Neural crest cell (in vitro differentiated cells): ENCODE measurements around the gene SYPL2. TPM values are rescaled to one million over a fixed set of nuclear protein-coding genes. Genes with fewer than 3 reads are reported as not detected.
A peak's percentile ranks its signal among the peaks of the same experiment; 100 is the strongest.

Experiments used
- DNase-seq: peaks from one replicate; pipeline ENCODE4 v3.0.0; 2021; ENCODE audit warnings: low read depth, mixed read lengths, low spot score
- H3K27ac Mint-ChIP-seq: one replicate; pipeline ENCODE4 v1.8.0; 2021; ENCODE audit warnings: mild to moderate bottlenecking, mixed read lengths; ENCODE audit not compliant: unreplicated experiment
- H3K27me3 Mint-ChIP-seq: 2 replicates; pipeline ENCODE4 v1.8.0; 2021; ENCODE audit warnings: low read depth, mild to moderate bottlenecking, mixed read lengths
- H3K36me3 Mint-ChIP-seq: 2 replicates; pipeline ENCODE4 v1.8.0; 2021; ENCODE audit warnings: low read depth, mild to moderate bottlenecking, mixed read lengths
- H3K4me1 Mint-ChIP-seq: 2 replicates; pipeline ENCODE4 v1.8.0; 2021; ENCODE audit warnings: mixed read lengths
- H3K4me3 Mint-ChIP-seq: one replicate; pipeline ENCODE4 v1.8.0; 2021; ENCODE audit warnings: mild to moderate bottlenecking, mixed read lengths
- H3K9me3 Mint-ChIP-seq: 2 replicates; pipeline ENCODE4 v1.8.0; 2021; ENCODE audit warnings: mixed read lengths
- total RNA-seq: library from RNA; stranded (reverse); gene quantifications from 2 replicates; pipeline ENCODE4 v1.2.1, GENCODE V29; 2021
- TF ChIP-seq, protein P1 (sequence below): fragments of 200-600 bp; sonication (generic); conservative IDR thresholded peaks from 2 replicates; pipeline ENCODE4 v1.5.0; 2021; ENCODE audit warnings: antibody characterized with exemption, mild to moderate bottlenecking

Gene SYPL2
- total RNA-seq, 1 donor from 2014 or later: 0.47 TPM

DNA sequence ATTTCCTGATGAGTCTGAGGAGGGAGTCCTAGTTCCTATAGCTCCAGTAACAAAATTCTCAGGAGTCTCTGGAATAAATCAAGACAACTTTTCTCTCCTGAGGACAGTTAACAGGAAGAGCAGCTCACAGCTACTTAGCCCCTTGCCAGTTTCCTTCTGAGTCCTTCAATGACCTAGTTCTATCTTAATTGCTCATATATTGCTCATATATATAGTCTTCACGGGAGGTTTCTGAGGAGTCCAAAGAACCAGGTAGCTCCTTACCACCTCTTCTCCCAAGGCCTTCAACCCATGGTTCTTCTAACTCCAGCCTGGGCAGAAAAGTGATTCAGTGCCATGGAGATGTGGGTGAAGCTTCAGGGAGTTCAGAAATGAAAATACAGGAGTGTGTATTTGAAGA lies 38.6 kb downstream of the SYPL2 start:
- peaks cover 22% of the 10 kb centered on the region for H3K4me1 Mint-ChIP-seq
- no peaks in the 10 kb centered on the region for H3K9me3 Mint-ChIP-seq
- H3K27ac Mint-ChIP-seq: no peak overlapping the region
- TF ChIP-seq, protein P1, sequence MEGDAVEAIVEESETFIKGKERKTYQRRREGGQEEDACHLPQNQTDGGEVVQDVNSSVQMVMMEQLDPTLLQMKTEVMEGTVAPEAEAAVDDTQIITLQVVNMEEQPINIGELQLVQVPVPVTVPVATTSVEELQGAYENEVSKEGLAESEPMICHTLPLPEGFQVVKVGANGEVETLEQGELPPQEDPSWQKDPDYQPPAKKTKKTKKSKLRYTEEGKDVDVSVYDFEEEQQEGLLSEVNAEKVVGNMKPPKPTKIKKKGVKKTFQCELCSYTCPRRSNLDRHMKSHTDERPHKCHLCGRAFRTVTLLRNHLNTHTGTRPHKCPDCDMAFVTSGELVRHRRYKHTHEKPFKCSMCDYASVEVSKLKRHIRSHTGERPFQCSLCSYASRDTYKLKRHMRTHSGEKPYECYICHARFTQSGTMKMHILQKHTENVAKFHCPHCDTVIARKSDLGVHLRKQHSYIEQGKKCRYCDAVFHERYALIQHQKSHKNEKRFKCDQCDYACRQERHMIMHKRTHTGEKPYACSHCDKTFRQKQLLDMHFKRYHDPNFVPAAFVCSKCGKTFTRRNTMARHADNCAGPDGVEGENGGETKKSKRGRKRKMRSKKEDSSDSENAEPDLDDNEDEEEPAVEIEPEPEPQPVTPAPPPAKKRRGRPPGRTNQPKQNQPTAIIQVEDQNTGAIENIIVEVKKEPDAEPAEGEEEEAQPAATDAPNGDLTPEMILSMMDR: no peak
- no peak for DNase-seq
- H3K27me3 Mint-ChIP-seq: peaks cover 5% of the 10 kb centered on the region
- H3K36me3 Mint-ChIP-seq: no peaks in the 10 kb centered on the region
- no peak overlapping the region for H3K4me3 Mint-ChIP-seq

DNA sequence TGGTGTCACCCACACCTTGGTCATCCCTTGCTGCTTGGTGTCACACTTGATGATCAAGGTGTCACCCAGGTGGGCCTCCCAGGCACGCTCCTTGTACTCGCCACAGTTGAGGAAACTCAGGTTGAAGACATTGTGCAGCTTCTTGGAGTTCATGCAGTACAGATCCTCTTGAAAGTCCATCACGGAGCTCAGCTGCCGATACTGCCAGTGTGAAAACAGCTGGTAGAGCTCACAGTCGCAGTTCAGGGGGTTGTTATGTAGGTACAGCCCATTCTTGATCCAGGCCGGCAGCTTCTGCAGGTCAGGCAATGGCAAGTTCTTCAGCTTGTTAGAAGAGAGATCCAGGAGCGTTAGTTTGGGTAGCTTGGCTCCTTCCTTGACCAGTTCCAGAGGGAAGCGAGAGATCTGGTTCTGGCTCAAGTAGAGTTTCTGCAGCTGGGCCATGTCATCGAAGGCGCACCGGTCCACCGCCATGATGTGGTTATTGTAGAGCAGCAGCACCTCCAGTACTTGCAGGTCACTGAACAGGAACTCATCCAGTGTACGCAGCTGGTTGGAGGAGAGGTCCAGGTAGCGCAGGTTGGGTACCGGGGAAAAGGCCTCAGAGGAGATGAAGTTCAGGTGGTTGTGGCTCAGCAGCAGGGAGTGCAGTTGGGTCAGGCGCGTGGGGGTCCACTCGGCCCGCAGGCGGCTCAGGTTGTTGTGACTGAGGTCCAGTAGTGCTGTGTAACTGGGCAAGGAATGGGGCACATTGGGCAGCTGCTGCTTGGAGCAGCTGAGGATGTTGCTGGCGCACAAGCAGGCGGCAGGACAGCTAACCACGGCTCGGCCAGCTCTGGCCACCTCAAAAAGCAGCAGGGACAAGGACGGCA lies 41.9 kb downstream of the SYPL2 start:
- Mint-ChIP-seq H3K4me3 (peak overlapping the region; percentile 88), H3K27ac (no peak overlapping the region), H3K36me3 (no peaks in the 10 kb centered on the region), H3K4me1 (peaks cover 20% of the 10 kb centered on the region), H3K27me3 (peaks cover 27% of the 10 kb centered on the region), H3K9me3 (no peaks in the 10 kb centered on the region)
- no peak for DNase-seq
- TF ChIP-seq, protein P1: no peak

- peak overlapping the region; percentile 88 for H3K4me3 Mint-ChIP-seq
- no peak overlapping the region for H3K27ac Mint-ChIP-seq
- DNase-seq: no peak
- no peaks in the 10 kb centered on the region for H3K36me3 Mint-ChIP-seq
- H3K27me3 Mint-ChIP-seq: peaks cover 30% of the 10 kb centered on the region
- TF ChIP-seq, protein P1: no peak
- H3K4me1 Mint-ChIP-seq: peaks cover 20% of the 10 kb centered on the region
- no peaks in the 10 kb centered on the region for H3K9me3 Mint-ChIP-seq
Measured at GRCh38 chr1:109508873-109509175, 42.5 kb downstream of the SYPL2 start.

- TF ChIP-seq, protein P1: no peak
- Mint-ChIP-seq H3K36me3 (no peaks in the 10 kb centered on the region), H3K4me3 (peak within 1 kb of the TSS; percentile 88), H3K27me3 (peaks cover 30% of the 10 kb centered on the region), H3K27ac (peak within 1 kb of the TSS; percentile 87), H3K9me3 (no peaks in the 10 kb centered on the region), H3K4me1 (peaks cover 20% of the 10 kb centered on the region)
- DNase-seq: peak; percentile 62
Measured at GRCh38 chr1:109509176-109510134, 43.1 kb downstream of the SYPL2 start, which contains the start of gene AMIGO1. TSS of gene AMIGO1 (minus strand) at chr1:109509727. CDS start at chr1:109508912, 815 bp downstream.

GRCh38 chr1:109513110-109513710 lies 46.9 kb downstream of the SYPL2 start:
- H3K4me3 Mint-ChIP-seq: no peak overlapping the region
- peaks cover 34% of the 10 kb centered on the region for H3K27me3 Mint-ChIP-seq
- H3K4me1 Mint-ChIP-seq: peaks cover 19% of the 10 kb centered on the region
- TF ChIP-seq, protein P1: no peak
- DNase-seq: no peak
- no peak overlapping the region for H3K27ac Mint-ChIP-seq
- H3K9me3 Mint-ChIP-seq: no peaks in the 10 kb centered on the region
- no peaks in the 10 kb centered on the region for H3K36me3 Mint-ChIP-seq
